ENCODE data around the gene TSEN2. TPM values are rescaled to one million over a fixed set of nuclear protein-coding genes. Genes with fewer than 3 reads are reported as not detected.
"Not testable (repeated sequence)": the region's sequence is repeated elsewhere in the genome, so short reads cannot be mapped to it uniquely, and the experiment has no call there.

The TSEN2 gene
- polyA plus RNA-seq, 2 of the 4 experiments (the other 2 are of a cell fraction) = 24.9 to 33.1 TPM

- TF ChIP-seq ESRRA (IDR thresholded peaks at IDR 0.05; ENCODE audit: borderline replicate concordance, low read length) = no peak
- TF ChIP-seq HES2 (IDR thresholded peaks at IDR 0.05) = no peak
- TF ChIP-seq USF2 (IDR thresholded peaks at IDR 0.05) = no peak
- no peak for TF ChIP-seq NFE2L2 (conservative IDR thresholded peaks at IDR 0.05; ENCODE audit: low read length)
- no peak for TF ChIP-seq HEYL (CRISPR knock-in tag; IDR thresholded peaks at IDR 0.05)
- no peak for TF ChIP-seq KDM1A (IDR thresholded peaks at IDR 0.05; ENCODE audit: low read depth)
- TF ChIP-seq JUN (IDR thresholded peaks at IDR 0.05) = no peak
- TF ChIP-seq CBX2 (IDR thresholded peaks at IDR 0.05; ENCODE audit: borderline replicate concordance, low read depth) = no peak
- TF ChIP-seq POLR2A (IDR thresholded peaks at IDR 0.05; ENCODE audit: low read length) = no peak
- TF ChIP-seq ATOH8 (CRISPR knock-in tag; IDR thresholded peaks at IDR 0.05; ENCODE audit: low read depth) = no peak
- TF ChIP-seq CHD2 (IDR thresholded peaks at IDR 0.05; ENCODE audit: low read length, partially characterized antibody) = no peak
- TF ChIP-seq CBX8 (IDR thresholded peaks at IDR 0.05) = no peak
- H3K4me2 ChIP-seq = no peak overlapping the region
- CTCF ChIA-PET = interaction anchor here (1.1 to 5.1 kb wide), 3 partner anchors 9 to 13 kb away, joined by 3 to 39 read pairs (median 3); no protein-coding TSS in a partner anchor
- peak overlapping the region in 1 of 2 experiments; percentile 41; a peak in 1 of 6 replicates for H3K27ac ChIP-seq
- H3K4me1 ChIP-seq = peaks cover 25% of the 10 kb centered on the region
- POLR2A ChIA-PET = no interaction called here
- WGBS (ENCODE audit: missing lambda C conversion rate) = 96% methylated on average over 6 of the region's 6 CpGs
- no peak overlapping the region for H3K4me3 ChIP-seq
- no peak for ATAC-seq
- no peaks in the 10 kb centered on the region for H3K9me3 ChIP-seq
- no peak for DNase-seq (ENCODE audit: low read depth in 1 of 2, low spot score in 1 of 2)
- FAIRE-seq = no peak
These were observed 16.0 kb upstream of the TSEN2 start for GRCh38 chr3:12468276-12468675.

GRCh38 chr3:12468757-12469156 lies 15.5 kb upstream of the TSEN2 start:
- Histone ChIP-seq H3K4me3 (no peak overlapping the region), H3K9me3 (no peaks in the 10 kb centered on the region), H3K4me2 (no peak overlapping the region), H3K27ac (peak overlapping the region in 1 of 2 experiments; percentile 41; a peak in 1 of 6 replicates), H3K4me1 (peaks cover 25% of the 10 kb centered on the region)
- CTCF ChIA-PET = interaction anchor here (1.1 to 5.1 kb wide), 3 partner anchors 10 to 14 kb away, joined by 3 to 39 read pairs (median 3); no protein-coding TSS in a partner anchor
- no peak for DNase-seq (ENCODE audit: low read depth in 1 of 2, low spot score in 1 of 2)
- no peak for FAIRE-seq
- ATAC-seq = no peak
- POLR2A ChIA-PET = no interaction called here
- TF ChIP-seq NFE2L2 (conservative IDR thresholded peaks at IDR 0.05; ENCODE audit: low read length) (no peak), EP300 (IDR thresholded peaks at IDR 0.05) (no peak), RFX5 (IDR thresholded peaks at IDR 0.05) (no peak), FOXS1 (CRISPR knock-in tag; IDR thresholded peaks at IDR 0.05) (no peak), MAFK (IDR thresholded peaks at IDR 0.05; ENCODE audit: partially characterized antibody) (no peak), HDAC2 (IDR thresholded peaks at IDR 0.05) (no peak), HMGXB4 (CRISPR knock-in tag; IDR thresholded peaks at IDR 0.05; ENCODE audit: borderline replicate concordance) (no peak), ZFP36 (IDR thresholded peaks at IDR 0.05; ENCODE audit: borderline replicate concordance, partially characterized antibody) (no peak), FOSL2 (IDR thresholded peaks at IDR 0.05) (no peak), FOSL2 (CRISPR knock-in tag; IDR thresholded peaks at IDR 0.05) (no peak), RCOR1 (IDR thresholded peaks at IDR 0.05; ENCODE audit: low read depth, low read length) (no peak), RARB (CRISPR knock-in tag; IDR thresholded peaks at IDR 0.05) (no peak), HOXB13 (CRISPR knock-in tag; IDR thresholded peaks at IDR 0.05; ENCODE audit: low read depth) (no peak), CEBPB (IDR thresholded peaks at IDR 0.05) (no peak), USF2 (IDR thresholded peaks at IDR 0.05) (no peak)
- WGBS (ENCODE audit: missing lambda C conversion rate) = 58% methylated on average over 2 of the region's 2 CpGs

GRCh38 chr3:12469222-12469621 lies 15.1 kb upstream of the TSEN2 start:
- H3K4me2 ChIP-seq; POLR2A ChIA-PET; H3K9me3 ChIP-seq; ATAC-seq; H3K4me3 ChIP-seq; DNase-seq (ENCODE audit: low read depth in 1 of 2, low spot score in 1 of 2); FAIRE-seq: not testable (repeated sequence)
- WGBS (ENCODE audit: missing lambda C conversion rate) = 77% methylated on average over 7 of the region's 7 CpGs
- H3K4me1 ChIP-seq = peaks cover 25% of the 10 kb centered on the region
- H3K27ac ChIP-seq = peak overlapping the region in 1 of 2 experiments; percentile 35; a peak in 1 of 6 replicates
- CTCF ChIA-PET = interaction anchor here (1.1 to 12.5 kb wide), 5 partner anchors 10 to 331 kb away, joined by 3 to 342 read pairs (median 14); no protein-coding TSS in a partner anchor
